Measurements from ENCODE around the gene EDIL3.

The EDIL3 gene

GRCh38 chr5:84227236-84227635 is 157.4 kb downstream of the EDIL3 start:
- DNase-seq (ENCODE audit: low spot score in 2 of 2), result no peak
- Mint-ChIP-seq H3K36me3 (ENCODE audit: insufficient read depth) (no peaks in the 10 kb centered on the region), H3K4me1 (no peaks in the 10 kb centered on the region), H3K4me3 (no peak overlapping the region), H3K27me3 (no peaks in the 10 kb centered on the region), H3K27ac (ENCODE audit: low read depth) (no peak overlapping the region), H3K9me3 (no peaks in the 10 kb centered on the region)
- ATAC-seq (replicated peaks; ENCODE audit: extremely low read depth, poor library complexity, severe bottlenecking), result no peak

- no peak overlapping the region for H3K27ac Mint-ChIP-seq (ENCODE audit: low read depth)
Observed at GRCh38 chr5:84218546-84218945, 166.1 kb downstream of the EDIL3 start.

DNA sequence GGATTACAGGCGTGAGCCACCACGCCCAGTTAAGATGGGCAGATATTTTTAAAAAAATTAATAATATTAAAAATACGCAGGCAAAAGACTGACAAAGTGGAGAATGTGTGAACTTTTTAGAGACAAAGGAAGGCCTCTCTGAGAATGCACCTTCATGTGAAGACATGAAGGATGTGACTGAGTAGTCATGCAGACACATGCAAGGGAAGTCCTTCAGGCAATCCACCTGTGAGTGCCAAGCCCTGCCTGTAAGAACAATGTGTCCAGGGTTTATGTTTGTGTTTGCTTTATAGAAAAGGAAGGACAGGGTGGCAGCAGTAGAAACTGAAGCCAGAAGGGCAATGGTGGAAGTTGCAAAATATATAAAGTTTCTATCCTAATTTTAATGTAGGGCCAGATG is 169.2 kb downstream of the EDIL3 start:
- no peaks in the 10 kb centered on the region for H3K36me3 Mint-ChIP-seq (ENCODE audit: insufficient read depth)
- H3K4me1 Mint-ChIP-seq, result no peaks in the 10 kb centered on the region
- DNase-seq (ENCODE audit: low spot score in 2 of 2) (no peak), ATAC-seq (replicated peaks; ENCODE audit: extremely low read depth, poor library complexity, severe bottlenecking) (no peak)
- H3K27me3 Mint-ChIP-seq, result no peaks in the 10 kb centered on the region
- no peak overlapping the region for H3K4me3 Mint-ChIP-seq
- H3K9me3 Mint-ChIP-seq, result peaks cover 42% of the 10 kb centered on the region
- H3K27ac Mint-ChIP-seq (ENCODE audit: low read depth), result no peak overlapping the region

More at GRCh38 chr5:84218546-84218945, 166.1 kb downstream of the EDIL3 start:
- no peak for DNase-seq (ENCODE audit: low spot score in 2 of 2)
- no peaks in the 10 kb centered on the region for H3K36me3 Mint-ChIP-seq (ENCODE audit: insufficient read depth)
- ATAC-seq (replicated peaks; ENCODE audit: extremely low read depth, poor library complexity, severe bottlenecking), result no peak
- H3K9me3 Mint-ChIP-seq, result peaks cover 19% of the 10 kb centered on the region
- no peaks in the 10 kb centered on the region for H3K4me1 Mint-ChIP-seq
- no peaks in the 10 kb centered on the region for H3K27me3 Mint-ChIP-seq
- H3K4me3 Mint-ChIP-seq, result no peak overlapping the region

GRCh38 chr5:84213861-84214260 is 170.8 kb downstream of the EDIL3 start:
- Mint-ChIP-seq H3K27me3 (no peaks in the 10 kb centered on the region), H3K4me3 (no peak overlapping the region), H3K27ac (ENCODE audit: low read depth) (no peak overlapping the region), H3K4me1 (no peaks in the 10 kb centered on the region), H3K9me3 (peaks cover 32% of the 10 kb centered on the region), H3K36me3 (ENCODE audit: insufficient read depth) (no peaks in the 10 kb centered on the region)
- no peak for DNase-seq (ENCODE audit: low spot score in 2 of 2)
- ATAC-seq (replicated peaks; ENCODE audit: extremely low read depth, poor library complexity, severe bottlenecking), result no peak

GRCh38 chr5:84213212-84213611 is 171.5 kb downstream of the EDIL3 start:
- DNase-seq (ENCODE audit: low spot score in 2 of 2), result no peak
- Mint-ChIP-seq H3K36me3 (ENCODE audit: insufficient read depth) (no peaks in the 10 kb centered on the region), H3K4me1 (no peaks in the 10 kb centered on the region), H3K27me3 (no peaks in the 10 kb centered on the region), H3K4me3 (no peak overlapping the region), H3K9me3 (peaks cover 30% of the 10 kb centered on the region), H3K27ac (ENCODE audit: low read depth) (no peak overlapping the region)
- no peak for ATAC-seq (replicated peaks; ENCODE audit: extremely low read depth, poor library complexity, severe bottlenecking)

DNA sequence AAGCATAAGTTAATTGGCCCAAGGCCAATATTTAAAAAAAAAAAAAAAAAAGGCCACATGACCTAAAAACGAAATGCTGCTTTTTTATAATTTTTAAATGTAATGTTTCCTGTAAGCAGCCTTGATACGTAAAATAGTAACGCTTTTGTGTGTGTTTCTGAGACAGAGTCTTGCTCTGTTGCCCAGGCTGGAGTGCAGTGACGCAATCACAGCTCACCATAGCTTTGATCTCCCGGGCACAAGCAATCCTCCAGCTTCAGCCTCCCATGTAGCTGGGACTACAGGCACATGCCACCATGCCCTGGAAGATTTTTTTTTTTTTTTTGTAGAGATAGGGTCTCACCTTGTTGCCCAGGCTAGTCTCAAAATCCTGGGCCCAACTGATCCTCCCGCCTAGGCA is 179.9 kb downstream of the EDIL3 start:
- no peaks in the 10 kb centered on the region for H3K9me3 Mint-ChIP-seq
- no peaks in the 10 kb centered on the region for H3K36me3 Mint-ChIP-seq (ENCODE audit: insufficient read depth)
- H3K27me3 Mint-ChIP-seq, result no peaks in the 10 kb centered on the region
- no peak overlapping the region for H3K4me3 Mint-ChIP-seq
- ATAC-seq (replicated peaks; ENCODE audit: extremely low read depth, poor library complexity, severe bottlenecking) (no peak), DNase-seq (ENCODE audit: low spot score in 2 of 2) (no peak)
- H3K4me1 Mint-ChIP-seq, result no peaks in the 10 kb centered on the region
- H3K27ac Mint-ChIP-seq (ENCODE audit: low read depth), result no peak overlapping the region

DNA sequence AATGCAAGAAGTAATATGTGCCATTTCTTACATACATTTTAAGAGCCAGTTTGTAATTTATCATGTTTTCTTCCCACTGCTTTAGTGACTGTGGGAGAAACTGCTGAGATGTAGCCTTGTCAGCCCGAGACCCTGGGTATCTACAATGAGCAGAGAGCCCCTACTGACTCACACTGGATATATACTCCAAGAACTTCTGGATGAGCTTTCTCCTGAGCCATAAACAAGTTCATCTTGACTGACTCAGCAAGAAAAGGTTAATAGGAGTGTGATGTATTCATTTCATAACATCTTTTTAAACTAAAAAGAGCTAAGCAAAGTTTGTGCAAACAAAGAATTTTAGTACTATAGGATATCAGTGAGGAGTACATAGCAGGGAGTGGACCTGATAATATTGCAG is 182.5 kb downstream of the EDIL3 start:
- no peaks in the 10 kb centered on the region for H3K36me3 Mint-ChIP-seq (ENCODE audit: insufficient read depth)
- peaks cover 11% of the 10 kb centered on the region for H3K9me3 Mint-ChIP-seq
- no peak for ATAC-seq (replicated peaks; ENCODE audit: extremely low read depth, poor library complexity, severe bottlenecking)
- H3K4me3 Mint-ChIP-seq, result no peak overlapping the region
- no peak for DNase-seq (ENCODE audit: low spot score in 2 of 2)
- H3K4me1 Mint-ChIP-seq, result no peaks in the 10 kb centered on the region
- no peaks in the 10 kb centered on the region for H3K27me3 Mint-ChIP-seq
- no peak overlapping the region for H3K27ac Mint-ChIP-seq (ENCODE audit: low read depth)

DNA sequence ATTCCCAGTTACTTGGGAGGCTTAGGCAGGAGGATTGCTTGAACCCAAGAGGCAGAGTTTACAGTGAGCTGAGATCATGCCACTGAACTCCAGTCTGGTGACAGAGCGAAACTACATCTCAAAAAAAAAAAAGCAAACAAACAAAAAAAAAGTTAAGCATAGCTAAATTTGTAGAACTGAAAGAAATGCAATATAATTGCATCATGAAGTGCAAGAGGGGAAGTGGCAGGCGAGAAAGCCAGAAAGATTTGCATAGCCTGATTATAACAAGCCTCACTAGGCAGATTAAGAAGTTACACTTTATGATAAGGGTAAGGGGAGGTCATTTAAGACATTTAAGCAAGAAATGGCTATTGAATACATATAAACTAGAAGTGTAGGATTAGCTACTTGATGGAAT is 187.1 kb downstream of the EDIL3 start:
- DNase-seq (ENCODE audit: low spot score in 2 of 2) (no peak), ATAC-seq (replicated peaks; ENCODE audit: extremely low read depth, poor library complexity, severe bottlenecking) (no peak)
- H3K36me3 Mint-ChIP-seq (ENCODE audit: insufficient read depth), result no peaks in the 10 kb centered on the region
- no peaks in the 10 kb centered on the region for H3K27me3 Mint-ChIP-seq
- H3K4me3 Mint-ChIP-seq, result no peak overlapping the region
- H3K4me1 Mint-ChIP-seq, result no peaks in the 10 kb centered on the region
- no peak overlapping the region for H3K27ac Mint-ChIP-seq (ENCODE audit: low read depth)
- peaks cover 23% of the 10 kb centered on the region for H3K9me3 Mint-ChIP-seq

DNA sequence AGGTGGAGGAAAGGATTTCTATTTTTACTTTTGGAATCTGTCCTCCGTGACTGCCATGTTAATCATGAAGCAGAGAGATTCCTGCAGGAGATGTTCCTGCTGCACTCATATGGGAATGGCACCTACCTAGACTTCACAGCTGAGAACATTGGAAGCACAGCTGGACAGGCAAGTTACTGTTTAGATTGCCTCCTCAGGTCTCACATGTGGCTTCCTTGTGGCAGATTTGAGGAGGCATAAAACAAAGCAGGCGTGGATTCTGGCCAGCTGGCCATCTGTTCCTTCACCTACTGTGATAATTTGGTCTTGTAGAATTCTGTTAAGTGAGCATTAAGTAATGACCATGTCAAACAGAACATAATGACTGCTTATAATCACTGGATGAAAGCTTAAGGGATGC is 193.4 kb downstream of the EDIL3 start:
- Mint-ChIP-seq H3K9me3 (peaks cover 4% of the 10 kb centered on the region), H3K4me1 (no peaks in the 10 kb centered on the region), H3K27me3 (no peaks in the 10 kb centered on the region), H3K4me3 (no peak overlapping the region), H3K27ac (ENCODE audit: low read depth) (no peak overlapping the region), H3K36me3 (ENCODE audit: insufficient read depth) (no peaks in the 10 kb centered on the region)
- DNase-seq (ENCODE audit: low spot score in 2 of 2), result no peak
- ATAC-seq (replicated peaks; ENCODE audit: extremely low read depth, poor library complexity, severe bottlenecking), result no peak

DNA sequence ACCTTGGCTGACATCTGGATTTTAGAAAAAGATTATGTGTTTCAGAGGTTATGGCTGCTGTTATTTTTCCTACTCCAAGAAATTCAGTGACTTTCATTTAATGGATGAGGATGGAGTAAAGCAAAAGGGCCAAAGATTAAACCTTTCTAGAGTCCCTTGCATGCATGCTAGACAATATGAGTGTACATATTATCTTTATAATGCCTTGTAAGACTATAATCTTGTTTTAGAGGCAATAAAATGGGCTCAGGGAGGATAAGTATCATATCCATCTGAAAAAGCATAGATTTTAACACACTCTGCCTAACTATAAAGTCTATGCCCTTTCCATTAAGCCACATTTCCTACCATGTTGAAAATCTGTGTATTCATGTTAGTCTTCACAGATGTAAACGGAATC is 199.8 kb downstream of the EDIL3 start:
- H3K4me3 Mint-ChIP-seq, result no peak overlapping the region
- no peak for DNase-seq (ENCODE audit: low spot score in 2 of 2)
- H3K9me3 Mint-ChIP-seq, result peaks cover 15% of the 10 kb centered on the region
- H3K27me3 Mint-ChIP-seq, result no peaks in the 10 kb centered on the region
- H3K4me1 Mint-ChIP-seq, result no peaks in the 10 kb centered on the region
- H3K27ac Mint-ChIP-seq (ENCODE audit: low read depth), result no peak overlapping the region
- H3K36me3 Mint-ChIP-seq (ENCODE audit: insufficient read depth), result peaks cover 2% of the 10 kb centered on the region
- no peak for ATAC-seq (replicated peaks; ENCODE audit: extremely low read depth, poor library complexity, severe bottlenecking)

- peaks cover 2% of the 10 kb centered on the region for H3K36me3 Mint-ChIP-seq (ENCODE audit: insufficient read depth)
- DNase-seq (ENCODE audit: low spot score in 2 of 2), result no peak
- H3K4me3 Mint-ChIP-seq, result no peak overlapping the region
- H3K4me1 Mint-ChIP-seq, result no peaks in the 10 kb centered on the region
- no peak overlapping the region for H3K27ac Mint-ChIP-seq (ENCODE audit: low read depth)
- no peaks in the 10 kb centered on the region for H3K27me3 Mint-ChIP-seq
- no peak for ATAC-seq (replicated peaks; ENCODE audit: extremely low read depth, poor library complexity, severe bottlenecking)
- peaks cover 20% of the 10 kb centered on the region for H3K9me3 Mint-ChIP-seq
Observed at GRCh38 chr5:84181093-84181492, 203.6 kb downstream of the EDIL3 start.

GRCh38 chr5:84168841-84169240 is 215.8 kb downstream of the EDIL3 start:
- peaks cover 13% of the 10 kb centered on the region for H3K9me3 Mint-ChIP-seq
- H3K27me3 Mint-ChIP-seq, result no peaks in the 10 kb centered on the region
- no peak overlapping the region for H3K27ac Mint-ChIP-seq (ENCODE audit: low read depth)
- ATAC-seq (replicated peaks; ENCODE audit: extremely low read depth, poor library complexity, severe bottlenecking) (no peak), DNase-seq (ENCODE audit: low spot score in 2 of 2) (no peak)
- H3K4me1 Mint-ChIP-seq, result no peaks in the 10 kb centered on the region
- H3K4me3 Mint-ChIP-seq, result no peak overlapping the region
- H3K36me3 Mint-ChIP-seq (ENCODE audit: insufficient read depth), result no peaks in the 10 kb centered on the region

- H3K36me3 Mint-ChIP-seq (ENCODE audit: insufficient read depth), result no peaks in the 10 kb centered on the region
- H3K9me3 Mint-ChIP-seq, result peaks cover 13% of the 10 kb centered on the region
- no peak overlapping the region for H3K27ac Mint-ChIP-seq (ENCODE audit: low read depth)
- no peaks in the 10 kb centered on the region for H3K4me1 Mint-ChIP-seq
- DNase-seq (ENCODE audit: low spot score in 2 of 2) (no peak), ATAC-seq (replicated peaks; ENCODE audit: extremely low read depth, poor library complexity, severe bottlenecking) (no peak)
- no peak overlapping the region for H3K4me3 Mint-ChIP-seq
- H3K27me3 Mint-ChIP-seq, result no peaks in the 10 kb centered on the region
Observed at GRCh38 chr5:84163671-84164070, 221.0 kb downstream of the EDIL3 start.

DNA sequence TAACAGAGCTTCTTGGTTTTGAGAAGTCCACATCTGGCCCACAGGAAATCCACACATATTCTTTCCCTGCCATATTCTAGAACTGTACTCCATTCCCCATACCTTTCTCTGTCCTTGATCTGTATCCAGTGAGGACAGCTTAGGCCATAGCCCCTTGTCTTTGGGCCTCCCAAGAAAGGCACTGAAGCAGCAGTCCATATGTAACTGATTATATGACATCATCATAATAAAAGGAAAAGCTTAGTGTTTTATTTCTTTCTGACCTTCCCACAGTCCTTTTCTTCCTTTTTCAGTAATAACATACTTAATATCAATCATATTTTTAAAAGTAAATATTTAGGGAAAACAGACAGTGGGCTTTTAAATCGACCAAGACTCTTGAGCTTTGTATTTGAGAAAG is 222.0 kb downstream of the EDIL3 start:
- no peak overlapping the region for H3K4me3 Mint-ChIP-seq
- DNase-seq (ENCODE audit: low spot score in 2 of 2) (no peak), ATAC-seq (replicated peaks; ENCODE audit: extremely low read depth, poor library complexity, severe bottlenecking) (no peak)

More for the DNA sequence above, 222.0 kb downstream of the EDIL3 start:
- Mint-ChIP-seq H3K9me3 (peaks cover 13% of the 10 kb centered on the region), H3K27ac (ENCODE audit: low read depth) (no peak overlapping the region), H3K36me3 (ENCODE audit: insufficient read depth) (no peaks in the 10 kb centered on the region), H3K4me1 (no peaks in the 10 kb centered on the region), H3K27me3 (no peaks in the 10 kb centered on the region)
